Measurements from ENCODE around the gene B3GNT4.
"Not testable (repeated sequence)": the region's sequence is repeated elsewhere in the genome, so short reads cannot be mapped to it uniquely, and the experiment has no call there.

Gene B3GNT4

DNA sequence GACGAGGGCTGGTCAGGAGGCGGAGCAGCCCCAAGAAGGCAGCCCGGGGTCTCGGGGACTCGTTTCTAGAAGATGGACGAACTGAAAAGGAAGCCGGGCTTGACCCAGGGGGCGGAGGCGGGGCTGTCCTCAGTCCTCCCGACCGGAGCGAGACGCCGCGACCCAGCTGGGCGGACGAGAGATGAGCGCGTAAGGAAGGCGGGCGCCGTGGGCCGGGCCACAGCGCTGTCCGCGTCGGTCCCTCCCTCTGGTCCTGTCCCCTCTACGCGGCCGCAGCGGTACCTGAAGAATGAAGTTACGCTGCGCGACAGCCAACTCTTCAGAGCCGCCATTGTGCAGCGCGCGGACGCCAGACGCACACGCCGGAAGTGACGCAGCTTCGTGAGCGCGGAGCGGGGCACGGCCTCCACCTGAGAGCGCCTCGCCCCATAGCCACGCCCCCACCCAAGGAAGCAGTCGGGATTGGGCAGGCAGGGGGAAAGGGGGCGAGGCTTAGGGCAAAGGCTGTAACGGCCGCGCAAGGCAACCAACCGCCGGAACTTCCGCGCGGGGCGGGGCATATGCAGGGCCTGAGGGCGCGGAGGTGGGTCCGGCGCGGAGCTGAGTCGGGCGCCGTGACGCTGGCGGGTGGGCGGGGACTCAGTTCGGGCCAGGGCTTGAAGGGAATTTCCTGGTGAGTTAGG is 22.3 kb downstream of the B3GNT4 start, which contains the start of gene DIABLO:
Gene DIABLO, minus strand, starts transcription at position 370 of the 683 bp plus-strand sequence. Its CDS starts 38 bp downstream, at position 332.
- H3K9me3 Mint-ChIP-seq: no peaks in the 10 kb centered on the region
- H3K4me1 Mint-ChIP-seq: peaks cover 40% of the 10 kb centered on the region
- DNase-seq (peak; percentile 100), ATAC-seq (peak; percentile 95)
- H3K36me3 Mint-ChIP-seq (ENCODE audit: low read depth): peaks cover 31% of the 10 kb centered on the region
- H3K4me3 Mint-ChIP-seq: peak within 1 kb of the TSS; percentile 87
- no peaks in the 10 kb centered on the region for H3K27me3 Mint-ChIP-seq
- peak within 1 kb of the TSS; percentile 83 for H3K27ac Mint-ChIP-seq

DNA sequence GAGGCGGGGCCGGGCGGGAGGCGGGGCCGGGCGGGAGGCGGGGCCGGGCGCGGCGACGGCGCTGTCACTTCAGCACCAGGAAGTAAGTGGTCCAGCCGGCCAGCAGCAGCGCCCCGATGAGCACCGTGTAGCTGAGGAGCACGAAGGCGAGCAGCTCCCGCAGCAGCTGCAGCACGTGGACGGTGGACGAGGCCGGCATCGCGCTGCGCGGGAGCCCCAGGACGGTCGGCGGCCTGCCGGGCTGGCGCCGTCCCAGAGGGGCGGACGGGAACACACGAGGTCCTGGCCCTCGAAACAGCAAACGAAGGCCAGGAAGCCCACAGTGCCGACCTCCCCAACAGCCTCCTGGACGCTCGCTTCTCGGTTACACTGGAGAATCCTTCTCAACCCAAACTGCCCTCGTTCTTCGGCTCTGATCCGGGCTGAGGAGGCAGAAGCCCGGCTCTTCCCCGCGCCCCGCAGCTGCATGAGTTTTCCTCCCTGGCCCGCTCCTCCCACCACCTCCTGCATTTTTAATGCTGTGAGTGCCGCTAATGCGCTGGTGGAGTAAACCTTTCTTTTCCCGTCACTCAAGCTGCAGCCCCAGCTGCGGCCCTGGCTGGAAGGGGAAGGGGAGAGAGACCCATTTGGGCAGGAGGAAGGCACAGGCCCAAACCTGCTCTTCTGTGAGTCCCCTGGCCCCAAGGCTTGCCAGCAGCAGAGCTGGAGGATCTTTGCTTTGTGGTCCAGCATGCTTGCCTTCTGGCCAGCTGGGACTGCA is 23.0 kb downstream of the B3GNT4 start:
- Mint-ChIP-seq H3K9me3 (no peaks in the 10 kb centered on the region), H3K4me3 (peak overlapping the region; percentile 87), H3K27ac (no peak overlapping the region), H3K27me3 (no peaks in the 10 kb centered on the region), H3K4me1 (peaks cover 40% of the 10 kb centered on the region), H3K36me3 (ENCODE audit: low read depth) (peaks cover 33% of the 10 kb centered on the region)
- DNase-seq (no peak), ATAC-seq (peak; percentile 53)

DNA sequence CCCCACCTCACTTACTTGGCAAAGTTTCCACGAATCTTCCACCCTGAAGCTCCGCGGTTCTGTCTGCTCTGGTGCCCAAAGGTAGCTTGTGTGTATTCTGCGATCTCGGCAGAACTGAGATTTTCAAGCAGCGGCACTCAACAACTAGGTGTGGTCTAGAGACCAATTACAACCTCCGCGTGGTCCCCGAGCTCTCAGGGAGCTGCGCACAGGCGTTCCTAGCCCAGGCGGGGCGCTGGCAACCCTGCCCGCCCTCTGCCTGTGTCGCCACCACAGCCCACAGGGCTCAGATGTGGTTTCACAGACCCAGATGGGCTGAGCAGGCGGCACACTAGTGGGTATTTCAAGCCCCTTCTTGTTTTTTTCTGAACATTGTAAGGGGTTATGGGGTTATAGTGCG is 23.8 kb downstream of the B3GNT4 start:
- DNase-seq: peak; percentile 44
- Mint-ChIP-seq H3K36me3 (ENCODE audit: low read depth) (peaks cover 32% of the 10 kb centered on the region), H3K27me3 (no peaks in the 10 kb centered on the region), H3K4me3 (peak overlapping the region; percentile 87), H3K27ac (peak overlapping the region; percentile 48), H3K9me3 (no peaks in the 10 kb centered on the region), H3K4me1 (peaks cover 40% of the 10 kb centered on the region)
- no peak for ATAC-seq

DNA sequence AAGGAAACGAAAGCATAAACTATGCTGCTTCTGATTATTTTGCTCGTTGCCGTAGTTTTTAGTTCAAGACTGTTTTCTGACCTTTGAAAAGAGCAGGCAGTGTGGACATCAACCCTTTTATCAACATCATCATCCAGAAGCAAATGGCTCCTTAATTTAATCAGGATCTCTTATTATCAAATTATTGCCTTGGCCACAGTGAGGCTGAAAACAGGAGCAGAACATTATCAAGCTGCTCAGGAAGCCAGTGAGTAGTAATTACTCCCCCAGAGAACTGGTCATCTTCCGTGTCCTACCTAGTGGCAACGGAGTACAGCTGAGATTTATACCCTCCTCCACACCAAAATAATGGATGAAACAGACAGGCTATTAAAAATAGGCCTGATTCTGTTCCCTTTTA is 24.6 kb downstream of the B3GNT4 start:
- Mint-ChIP-seq H3K4me1 (peaks cover 35% of the 10 kb centered on the region), H3K27ac (no peak overlapping the region), H3K9me3 (no peaks in the 10 kb centered on the region), H3K36me3 (ENCODE audit: low read depth) (peaks cover 30% of the 10 kb centered on the region), H3K4me3 (peak overlapping the region; percentile 87), H3K27me3 (no peaks in the 10 kb centered on the region)
- DNase-seq: no peak
- ATAC-seq: no peak

DNA sequence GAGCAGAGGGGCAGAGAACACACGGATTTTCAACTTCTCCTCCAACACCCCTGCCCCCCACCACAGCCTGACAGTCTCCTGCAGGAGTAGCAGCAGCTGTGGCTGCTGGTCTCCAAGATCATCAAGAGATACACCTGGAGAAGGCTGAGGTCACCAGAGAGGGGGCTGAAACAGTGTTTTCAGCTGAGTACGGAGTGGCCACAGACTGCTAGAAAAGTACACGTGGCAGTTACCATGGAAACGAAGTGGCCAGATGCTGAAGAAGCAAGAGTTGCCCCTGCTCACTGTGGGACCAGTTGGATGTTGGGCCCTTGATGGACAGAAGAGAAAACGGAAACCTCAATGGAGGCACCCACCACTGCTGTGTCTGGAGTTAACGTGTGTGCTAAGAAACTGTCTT is 27.3 kb downstream of the B3GNT4 start:
- H3K4me3 Mint-ChIP-seq: no peak overlapping the region
- ATAC-seq: no peak
- no peak for DNase-seq
- peaks cover 21% of the 10 kb centered on the region for H3K36me3 Mint-ChIP-seq (ENCODE audit: low read depth)
- H3K27ac Mint-ChIP-seq: no peak overlapping the region
- H3K9me3 Mint-ChIP-seq: no peaks in the 10 kb centered on the region
- peaks cover 19% of the 10 kb centered on the region for H3K4me1 Mint-ChIP-seq
- no peaks in the 10 kb centered on the region for H3K27me3 Mint-ChIP-seq

DNA sequence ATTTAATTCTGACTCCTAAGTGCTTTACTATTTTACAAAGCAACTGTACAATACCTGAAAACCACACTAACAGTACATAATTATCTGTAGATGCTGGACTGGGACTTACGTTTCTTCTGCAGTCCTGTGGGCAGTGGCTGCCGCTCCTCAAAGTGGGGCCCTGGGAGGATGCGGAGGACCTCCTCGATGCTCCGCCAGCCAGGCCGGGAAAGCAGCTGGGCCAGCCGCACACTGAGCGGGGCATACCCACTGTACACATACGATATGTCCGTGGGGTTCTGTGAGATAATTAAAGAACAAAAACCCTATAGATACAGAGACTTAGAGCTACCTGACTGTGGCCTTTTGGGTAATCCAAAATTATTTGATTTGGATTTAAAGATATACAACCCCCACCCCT is 29.2 kb downstream of the B3GNT4 start:
- Mint-ChIP-seq H3K27me3 (no peaks in the 10 kb centered on the region), H3K27ac (no peak overlapping the region), H3K4me1 (peaks cover 4% of the 10 kb centered on the region), H3K36me3 (ENCODE audit: low read depth) (peaks cover 21% of the 10 kb centered on the region), H3K4me3 (no peak overlapping the region), H3K9me3 (no peaks in the 10 kb centered on the region)
- no peak for ATAC-seq
- no peak for DNase-seq

DNA sequence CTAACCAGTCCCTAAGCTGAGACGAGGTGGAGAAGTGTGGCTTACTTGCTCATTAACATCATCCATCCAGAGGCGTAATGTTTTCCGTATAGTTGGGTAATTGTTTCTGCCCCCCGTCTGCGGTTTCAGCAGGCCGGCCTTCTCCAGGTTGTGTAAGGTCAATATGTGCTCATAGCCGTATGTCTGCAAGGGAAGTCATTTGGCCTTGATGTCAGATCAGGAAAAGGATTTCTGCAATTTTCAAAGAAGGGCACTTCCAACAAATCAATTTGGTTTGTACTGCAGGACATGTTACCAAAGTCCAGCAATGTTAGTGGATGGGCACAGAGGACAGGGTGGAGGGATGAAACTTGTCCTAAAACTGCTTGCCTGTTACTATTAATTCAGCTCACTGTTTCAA is 32.2 kb downstream of the B3GNT4 start:
- ATAC-seq (no peak), DNase-seq (no peak)
- H3K9me3 Mint-ChIP-seq: no peaks in the 10 kb centered on the region
- no peak overlapping the region for H3K4me3 Mint-ChIP-seq
- H3K4me1 Mint-ChIP-seq: no peaks in the 10 kb centered on the region
- peaks cover 27% of the 10 kb centered on the region for H3K36me3 Mint-ChIP-seq (ENCODE audit: low read depth)
- H3K27me3 Mint-ChIP-seq: no peaks in the 10 kb centered on the region
- H3K27ac Mint-ChIP-seq: no peak overlapping the region

DNA sequence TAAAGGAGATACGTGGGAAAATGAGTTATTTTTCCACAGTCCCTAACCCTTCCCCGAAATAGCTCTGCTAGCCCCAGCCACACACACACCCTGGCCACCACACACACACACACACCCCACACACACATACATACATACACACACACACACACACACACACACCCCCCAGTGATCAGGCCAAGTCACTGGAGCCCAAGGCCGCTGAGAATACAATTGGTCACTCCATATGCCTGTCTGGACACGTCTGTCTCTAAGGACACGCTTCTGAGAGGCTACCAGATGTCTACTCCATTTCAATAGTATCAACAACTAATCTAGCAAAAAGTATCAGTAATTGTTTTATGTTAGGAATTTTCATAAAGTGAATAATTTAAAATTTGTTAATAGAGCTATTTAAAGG is 35.4 kb downstream of the B3GNT4 start:
- no peak for ATAC-seq
- H3K4me3 Mint-ChIP-seq: no peak overlapping the region
- H3K4me1 Mint-ChIP-seq: peaks cover 5% of the 10 kb centered on the region
- H3K36me3 Mint-ChIP-seq (ENCODE audit: low read depth): peaks cover 19% of the 10 kb centered on the region
- no peak overlapping the region for H3K27ac Mint-ChIP-seq
- H3K27me3 Mint-ChIP-seq: no peaks in the 10 kb centered on the region
- no peaks in the 10 kb centered on the region for H3K9me3 Mint-ChIP-seq
- no peak for DNase-seq

DNA sequence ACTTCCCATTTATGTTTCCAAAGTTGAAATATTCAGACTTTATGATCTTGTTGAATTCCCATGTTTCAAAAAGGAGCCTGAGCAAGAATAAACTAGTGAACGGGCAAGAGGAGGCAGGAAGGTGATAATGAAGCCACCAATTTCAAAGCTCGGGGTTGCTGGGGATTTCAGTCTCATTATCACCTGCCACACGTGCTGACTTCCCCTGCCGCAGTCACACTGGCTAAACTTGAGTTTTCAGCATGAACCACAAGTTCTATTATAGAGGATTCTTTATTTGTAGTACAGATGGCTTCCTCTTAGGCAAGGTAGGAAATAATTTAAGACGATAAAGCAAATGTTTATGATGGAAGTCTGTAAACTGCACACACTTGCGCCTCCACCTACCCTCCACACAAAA is 40.5 kb downstream of the B3GNT4 start:
- Mint-ChIP-seq H3K9me3 (no peaks in the 10 kb centered on the region), H3K4me3 (peak overlapping the region; percentile 72), H3K27me3 (no peaks in the 10 kb centered on the region), H3K4me1 (peaks cover 22% of the 10 kb centered on the region), H3K27ac (peak overlapping the region; percentile 82), H3K36me3 (ENCODE audit: low read depth) (peaks cover 24% of the 10 kb centered on the region)
- DNase-seq (no peak), ATAC-seq (no peak)

DNA sequence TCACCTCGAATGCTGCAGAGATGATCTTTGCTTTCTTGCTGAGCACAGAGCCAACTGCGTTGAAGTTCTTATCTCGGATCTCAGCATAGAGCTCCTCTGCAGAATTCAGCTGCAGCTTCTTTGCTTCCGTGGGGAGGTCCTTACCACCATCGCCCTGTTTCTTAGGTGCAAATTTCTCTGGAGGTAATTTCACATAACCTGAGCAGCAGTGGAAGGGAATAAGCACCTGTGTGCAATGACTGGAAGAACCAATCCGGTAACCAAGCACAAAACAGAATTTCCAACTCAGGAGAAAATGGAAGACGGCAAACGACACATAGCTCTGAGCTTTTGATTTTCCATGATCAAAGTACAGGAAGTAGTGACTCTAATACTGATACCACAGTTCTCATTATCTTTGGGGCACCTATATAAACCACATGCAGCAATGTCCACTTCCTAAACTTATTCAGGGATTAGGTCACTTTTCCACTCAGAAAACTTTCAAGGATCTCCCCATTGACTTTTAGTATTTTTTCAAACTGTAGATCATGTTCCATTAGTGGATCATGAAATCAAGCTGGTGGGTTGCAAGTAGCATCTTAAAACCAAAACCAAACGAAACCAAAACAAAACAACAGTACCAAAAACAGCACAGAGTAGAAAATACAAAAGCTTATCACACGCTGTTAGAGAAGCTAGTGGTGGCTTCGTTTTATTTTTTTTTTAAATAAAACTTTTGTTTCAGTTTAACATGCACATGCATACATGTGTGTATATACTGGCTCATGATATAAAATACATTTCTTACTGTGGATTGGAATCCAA is 41.3 kb downstream of the B3GNT4 start:
- DNase-seq: no peak
- H3K36me3 Mint-ChIP-seq (ENCODE audit: low read depth): peaks cover 30% of the 10 kb centered on the region
- no peaks in the 10 kb centered on the region for H3K9me3 Mint-ChIP-seq

DNA sequence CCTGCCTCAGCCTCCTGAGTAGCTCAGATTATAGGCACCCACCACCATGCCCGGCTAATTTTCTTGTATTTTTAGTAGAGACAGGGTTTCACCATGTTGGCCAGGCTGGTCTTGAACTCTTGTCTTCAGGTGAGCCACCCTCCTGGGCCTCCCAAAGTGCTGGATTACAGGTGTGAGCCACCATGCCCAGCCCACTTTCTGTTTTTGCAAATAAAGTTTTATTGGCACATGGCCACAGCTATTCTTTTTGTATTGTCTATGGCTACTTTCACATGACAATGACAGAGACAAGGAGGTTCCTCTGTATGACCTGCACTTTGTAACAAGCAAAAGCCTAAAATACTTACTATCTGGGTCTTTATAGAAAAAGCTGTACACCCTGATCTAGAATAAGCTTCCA is 42.0 kb downstream of the B3GNT4 start:
- Mint-ChIP-seq H3K27ac (peak overlapping the region; percentile 34), H3K36me3 (ENCODE audit: low read depth) (peaks cover 30% of the 10 kb centered on the region), H3K27me3 (no peaks in the 10 kb centered on the region), H3K4me1 (peaks cover 22% of the 10 kb centered on the region), H3K4me3 (no peak overlapping the region), H3K9me3 (no peaks in the 10 kb centered on the region)
- ATAC-seq (no peak), DNase-seq (no peak)

More for the DNA sequence above, 41.3 kb downstream of the B3GNT4 start:
- Mint-ChIP-seq H3K4me3 (peak overlapping the region; percentile 72), H3K27me3 (no peaks in the 10 kb centered on the region), H3K4me1 (peaks cover 22% of the 10 kb centered on the region), H3K27ac (peak overlapping the region; percentile 82)
- peak; percentile 61 for ATAC-seq

DNA sequence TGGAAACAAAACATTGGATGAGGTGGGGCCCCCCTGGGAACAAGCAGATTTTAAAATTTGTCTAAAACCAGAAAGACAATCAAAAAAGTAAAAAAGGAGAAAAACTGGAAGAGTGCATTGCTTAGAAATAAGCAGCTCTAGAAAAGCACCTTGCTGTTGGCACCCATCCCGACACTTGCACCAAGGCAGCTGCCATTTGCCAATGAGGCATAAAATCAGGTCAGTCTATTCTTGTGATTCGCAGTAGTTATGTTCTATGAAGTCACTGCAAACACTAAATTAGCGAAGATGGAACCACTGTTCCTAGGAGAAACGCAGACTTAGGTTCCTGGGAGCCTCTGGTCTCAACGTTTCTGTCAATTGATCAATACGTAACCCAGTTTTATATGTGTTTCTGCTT is 46.5 kb downstream of the B3GNT4 start:
- Mint-ChIP-seq H3K9me3 (no peaks in the 10 kb centered on the region), H3K4me3 (no peak overlapping the region), H3K4me1 (peaks cover 5% of the 10 kb centered on the region), H3K27ac (no peak overlapping the region), H3K27me3 (no peaks in the 10 kb centered on the region), H3K36me3 (ENCODE audit: low read depth) (peaks cover 22% of the 10 kb centered on the region)
- no peak for ATAC-seq
- DNase-seq: no peak

DNA sequence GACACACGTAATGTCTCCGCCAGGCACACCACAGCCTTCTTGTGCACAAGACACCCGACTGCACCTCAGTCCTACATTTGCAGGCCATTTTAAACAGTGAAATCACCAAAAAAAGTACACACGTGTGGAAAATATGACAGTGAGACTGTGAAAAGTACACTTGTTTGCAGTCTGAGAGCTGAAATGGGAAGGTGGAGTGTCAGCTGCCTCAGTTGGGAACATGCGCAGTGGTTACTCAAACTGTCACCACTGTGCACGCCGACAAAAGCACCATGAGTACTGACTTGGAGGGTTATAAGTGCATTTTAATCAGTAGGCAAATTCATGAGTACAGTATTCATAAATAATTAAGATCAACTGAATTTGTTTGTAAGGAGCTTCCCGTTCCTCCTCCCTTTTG is 47.0 kb downstream of the B3GNT4 start:
- ATAC-seq: no peak
- Mint-ChIP-seq H3K4me3 (no peak overlapping the region), H3K36me3 (ENCODE audit: low read depth) (peaks cover 22% of the 10 kb centered on the region), H3K4me1 (peaks cover 2% of the 10 kb centered on the region), H3K27ac (no peak overlapping the region), H3K9me3 (no peaks in the 10 kb centered on the region), H3K27me3 (no peaks in the 10 kb centered on the region)
- no peak for DNase-seq

DNA sequence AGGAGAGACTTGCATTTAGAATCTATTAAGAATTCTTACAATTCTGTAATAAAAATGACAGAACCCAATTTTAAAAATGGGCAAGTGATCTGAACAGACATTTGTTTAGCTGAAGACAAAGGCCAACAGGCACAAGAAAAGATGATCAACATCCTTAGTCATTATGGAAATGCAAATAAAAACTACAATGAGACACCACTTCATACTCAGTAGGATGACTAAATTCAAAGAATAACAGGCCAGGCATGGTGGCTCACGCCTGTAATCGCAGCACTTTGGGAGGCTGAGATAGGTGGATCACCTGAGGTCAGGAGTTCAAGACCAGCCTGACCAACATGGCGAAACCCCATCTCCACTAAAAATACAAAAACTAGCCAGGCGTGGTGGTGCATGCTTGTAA is 55.0 kb downstream of the B3GNT4 start:
- not testable (repeated sequence) for H3K4me1 Mint-ChIP-seq, H3K9me3 Mint-ChIP-seq

More for the DNA sequence above, 55.0 kb downstream of the B3GNT4 start:
- not testable (repeated sequence) for H3K4me3 Mint-ChIP-seq, H3K27ac Mint-ChIP-seq, ATAC-seq, H3K27me3 Mint-ChIP-seq, DNase-seq
- peaks cover 37% of the 10 kb centered on the region for H3K36me3 Mint-ChIP-seq (ENCODE audit: low read depth)

Measured in activated naive CD8-positive, alpha-beta T cell treated with anti-CD3 and anti-CD28 coated beads, Interleukin-2, amount 50 U/mL, for 24 hours (primary cell).